HepG2 (cell line): ENCODE measurements around the gene SUPT4H1. TPM values are rescaled to one million over a fixed set of nuclear protein-coding genes. Genes with fewer than 3 reads are reported as not detected.
A peak's percentile ranks its signal among the peaks of the same experiment; 100 is the strongest.

Experiments
- ATAC-seq: fragments of 200-7000 bp; cut with Tn5 transposase; 3 replicates; pipeline ENCODE4 v1.9.1; 2020; ENCODE audit warnings: mild to moderate bottlenecking, moderate library complexity
- BruUV-seq: library from RNA; stranded (reverse); fragments of 400-500 nt; replicated peaks from 2 replicates; lab custom pipeline; 2021; lab: Mats Ljungman, UMichigan
- CTCF ChIA-PET: fragments of 300-600 bp; formaldehyde crosslinking; extraction: SDS; loops from one replicate; lab custom pipeline; 2021; ENCODE audit warnings: low total read pairs, inconsistent platforms, low intra/inter-chr PET ratio; lab: Yijun Ruan, JAX
- POLR2A ChIA-PET: fragments of 350-600 bp; sonication (Branson Sonifier 250); formaldehyde crosslinking; loops from one replicate; lab custom pipeline; 2020; ENCODE audit warnings: antibody characterized with exemption, inconsistent platforms; lab: Yijun Ruan, JAX
- DNase-seq: peaks from one replicate; pipeline ENCODE4 v3.0.0-alpha.2; 2015; ENCODE audit warnings: low spot score
- FAIRE-seq: peaks from 3 replicates; lab custom pipeline; 2011; peaks lifted over from hg19 to GRCh38; lab: Jason Lieb, UNC
- H2AFZ ChIP-seq: one replicate; pipeline ENCODE4 v1.6.1; 2011; ENCODE audit warnings: low read length, inconsistent platforms
- H3K27ac ChIP-seq: fragments of 300-600 bp; 3 replicates; pipeline ENCODE4 v1.8.0; 2011; ENCODE audit warnings: mixed run types, mild to moderate bottlenecking, mixed read lengths, low read length, inconsistent platforms; ENCODE audit not compliant: insufficient read depth; ENCODE audit errors: extremely low read length
- H3K27me3 ChIP-seq, 2 experiments: fragments of 200-600 bp in 1 of 2; 2 replicates in 1 of 2; 3 replicates in 1 of 2; pipeline versions ENCODE4 v1.6.0 to v1.8.0; 2011; ENCODE audit warnings: low read length in 2 of 2, mild to moderate bottlenecking in 2 of 2, moderate library complexity in 2 of 2, inconsistent platforms in 1 of 2; ENCODE audit not compliant: insufficient read depth in 2 of 2, control insufficient read depth in 1 of 2
- H3K36me3 ChIP-seq, 2 experiments: fragments of 200-600 bp in 1 of 2; replicated peaks in 1 of 2; 2 replicates in 1 of 2; 3 replicates in 1 of 2; pipeline versions ENCODE4 v1.5.1 to v1.8.0; 2011; ENCODE audit warnings: low read length in 2 of 2, inconsistent platforms in 1 of 2; ENCODE audit not compliant: insufficient read depth in 2 of 2, control insufficient read depth in 1 of 2
- H3K4me1 ChIP-seq: 2 replicates; pipeline ENCODE4 v1.5.1; 2012; ENCODE audit warnings: low read length, inconsistent platforms; ENCODE audit not compliant: insufficient read depth
- H3K4me2 ChIP-seq: 2 replicates; pipeline ENCODE4 v1.6.0; 2011; ENCODE audit warnings: low read depth, low read length, inconsistent platforms
- H3K4me3 ChIP-seq, 3 experiments: fragments of 200-600 bp in 1 of 3; sonication (generic), shearing (Covaris generic) in 1 of 3; replicated peaks in 1 of 3; 2 replicates each; pipeline ENCODE4 v1.5.1; 2011 to 2016; ENCODE audit warnings: low read length in 3 of 3, inconsistent platforms in 2 of 3, low read depth in 2 of 3, mild to moderate bottlenecking in 2 of 3, control low read depth in 1 of 3, mixed read lengths in 1 of 3; ENCODE audit not compliant: insufficient read depth in 1 of 3
- H3K79me2 ChIP-seq: one replicate; pipeline ENCODE4 v1.6.1; 2011; ENCODE audit warnings: low read length, inconsistent platforms; ENCODE audit not compliant: insufficient read depth
- H3K9ac ChIP-seq: 2 replicates; pipeline ENCODE4 v1.6.0; 2011; ENCODE audit warnings: mild to moderate bottlenecking, low read depth, low read length, inconsistent platforms; ENCODE audit not compliant: insufficient read depth
- H3K9me3 ChIP-seq: 2 replicates; pipeline ENCODE4 v1.5.1; 2012; ENCODE audit warnings: mild to moderate bottlenecking, low read length
- H4K20me1 ChIP-seq: 2 replicates; pipeline ENCODE4 v1.6.0; 2011; ENCODE audit warnings: inconsistent platforms, mild to moderate bottlenecking, low read length, moderate library complexity; ENCODE audit not compliant: insufficient read depth
- NR2F1 ChIP-seq, 2 experiments: fragments of 450-650 bp in 1 of 2; formaldehyde crosslinking in 1 of 2; IDR thresholded peaks; 2 replicates each; pipeline versions ENCODE4 v1.5.0 to v1.6.1; 2016 to 2020; ENCODE audit warnings: mild to moderate bottlenecking in 1 of 2, missing compliant biosample characterization in 1 of 2, missing genetic modification reagents in 1 of 2, moderate library complexity in 1 of 2
- PHF20 ChIP-seq: sonication (generic); formaldehyde crosslinking; IDR thresholded peaks from 2 replicates; pipeline ENCODE4 v1.5.0; 2020; ENCODE audit warnings: mild to moderate bottlenecking, missing genetic modification reagents
- RAD21 ChIP-seq: fragments of 450-650 bp; formaldehyde crosslinking; IDR thresholded peaks from 2 replicates; pipeline ENCODE4 v1.5.0; 2020; ENCODE audit warnings: mild to moderate bottlenecking
- RBFOX2 ChIP-seq: fragments of 200-400 bp; formaldehyde crosslinking; IDR thresholded peaks from 2 replicates; pipeline ENCODE4 v1.6.1; 2017; ENCODE audit warnings: low read depth, mild to moderate bottlenecking, low read length
- WGBS: methylation state at CpG from one replicate; pipeline ENCODE4 v1.1.6; 2017; ENCODE audit warnings: low lambda C conversion rate; 5-methylcytosine and 5-hydroxymethylcytosine counted together
- in situ Hi-C: cut with HindIII; loops from 2 replicates; pipeline ENCODE4 v1.10.0; 2017; ENCODE audit warnings: low pct_unique_long_range_greater_than_20kb; ENCODE audit not compliant: extremely low pct_ligation_motif_present
- intact Hi-C: fragments of 100-400 bp; cut with micrococcal nuclease; formaldehyde crosslinking; loops from one replicate; pipeline ENCODE4 v1.10.0; 2022; ENCODE audit not compliant: unreplicated experiment
- polyA plus RNA-seq, 8 experiments: library from polyadenylated mRNA; depleted of rRNA in 3 of 8; stranded (reverse) in 7 of 8; unstranded in 1 of 8; fragments of >200 nt; fragmentation: Illumina TruSeq in 4 of 8; extraction: Trizol in 4 of 8; gene quantifications; 2 replicates each; pipeline versions ENCODE4 v1.2.1 to v1.2.3, GENCODE V29; 2011 to 2016; ENCODE audit warnings: low read depth in 4 of 8, missing spikeins in 1 of 8, mixed read lengths in 1 of 8; ENCODE audit not compliant: insufficient read depth in 1 of 8
- total RNA-seq, 5 experiments: library from RNA; depleted of rRNA; stranded (reverse); fragments of >200 nt; fragmentation: Illumina TruSeq; extraction: Trizol; gene quantifications; 2 replicates each; pipeline ENCODE4 v1.2.3, GENCODE V29; 2016; ENCODE audit warnings: low read depth in 1 of 5
- TF ChIP-seq, protein P1 (sequence below): IDR thresholded peaks from 2 replicates; pipeline ENCODE4 v1.6.1; 2016; ENCODE audit warnings: mild to moderate bottlenecking, missing biosample characterization, missing genetic modification reagents
- TF ChIP-seq, protein P2 (sequence below): sonication (generic); formaldehyde crosslinking; IDR thresholded peaks from 2 replicates; pipeline ENCODE4 v1.4.0; 2020; ENCODE audit warnings: missing genetic modification reagents
- TF ChIP-seq, protein P3 (sequence below): sonication (generic); formaldehyde crosslinking; IDR thresholded peaks from 2 replicates; pipeline ENCODE4 v1.8.0; 2023; ENCODE audit warnings: mild to moderate bottlenecking, missing genetic modification reagents

The SUPT4H1 gene
- total and polyA plus RNA-seq, 2 of the 13 experiments (the other 11 are each of a cell fraction or from before 2014, with no cell fraction given): 155 to 244 TPM

DNA sequence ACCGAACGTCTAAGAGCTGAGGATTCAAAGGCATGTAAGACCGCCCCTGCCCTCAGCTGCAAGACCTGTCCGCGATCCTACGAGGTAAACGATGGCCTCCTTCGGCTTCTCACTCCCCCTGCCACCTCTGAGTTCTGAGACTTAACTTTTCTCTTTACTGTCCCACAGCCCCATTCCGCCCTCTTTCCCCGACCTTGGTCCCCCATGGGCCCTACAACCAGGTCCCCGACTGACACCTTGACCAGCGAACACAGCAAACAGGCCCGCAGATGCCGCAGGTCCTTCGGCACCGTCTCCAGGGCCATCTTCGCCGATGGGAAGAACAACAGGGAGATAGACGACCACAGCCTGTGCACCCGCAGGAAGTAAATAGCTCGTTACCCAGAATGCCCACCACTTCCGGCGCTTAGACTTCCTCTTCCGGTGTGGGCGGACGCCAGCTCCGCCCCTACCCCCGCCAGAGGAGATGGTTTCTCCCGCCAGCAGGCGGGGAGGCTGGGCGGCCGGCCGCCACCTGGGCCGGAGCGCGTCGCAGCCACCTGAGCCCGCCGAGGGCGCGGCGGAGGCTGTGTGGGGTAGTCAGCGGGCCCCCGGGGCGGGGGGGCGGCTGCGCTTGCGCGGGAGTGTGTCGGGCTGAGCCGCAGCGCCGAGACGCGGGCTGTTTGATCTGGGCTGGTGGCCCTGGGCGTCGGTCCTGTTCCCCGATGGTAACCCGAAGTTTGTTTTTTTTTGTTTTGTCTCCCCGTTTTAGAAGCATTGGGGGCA is at the start of gene SUPT4H1 (continued):
- TF ChIP-seq, protein P1, sequence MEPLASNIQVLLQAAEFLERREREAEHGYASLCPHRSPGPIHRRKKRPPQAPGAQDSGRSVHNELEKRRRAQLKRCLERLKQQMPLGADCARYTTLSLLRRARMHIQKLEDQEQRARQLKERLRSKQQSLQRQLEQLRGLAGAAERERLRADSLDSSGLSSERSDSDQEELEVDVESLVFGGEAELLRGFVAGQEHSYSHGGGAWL: peak; percentile 88
- TF ChIP-seq PHF20 (CRISPR knock-in tag) (peak; percentile 98), NR2F1 (CRISPR knock-in tag; IDR thresholded peaks at IDR 0.05) (no peak), RAD21 (CRISPR knock-in tag) (peak; percentile 96)
- TF ChIP-seq, protein P2, sequence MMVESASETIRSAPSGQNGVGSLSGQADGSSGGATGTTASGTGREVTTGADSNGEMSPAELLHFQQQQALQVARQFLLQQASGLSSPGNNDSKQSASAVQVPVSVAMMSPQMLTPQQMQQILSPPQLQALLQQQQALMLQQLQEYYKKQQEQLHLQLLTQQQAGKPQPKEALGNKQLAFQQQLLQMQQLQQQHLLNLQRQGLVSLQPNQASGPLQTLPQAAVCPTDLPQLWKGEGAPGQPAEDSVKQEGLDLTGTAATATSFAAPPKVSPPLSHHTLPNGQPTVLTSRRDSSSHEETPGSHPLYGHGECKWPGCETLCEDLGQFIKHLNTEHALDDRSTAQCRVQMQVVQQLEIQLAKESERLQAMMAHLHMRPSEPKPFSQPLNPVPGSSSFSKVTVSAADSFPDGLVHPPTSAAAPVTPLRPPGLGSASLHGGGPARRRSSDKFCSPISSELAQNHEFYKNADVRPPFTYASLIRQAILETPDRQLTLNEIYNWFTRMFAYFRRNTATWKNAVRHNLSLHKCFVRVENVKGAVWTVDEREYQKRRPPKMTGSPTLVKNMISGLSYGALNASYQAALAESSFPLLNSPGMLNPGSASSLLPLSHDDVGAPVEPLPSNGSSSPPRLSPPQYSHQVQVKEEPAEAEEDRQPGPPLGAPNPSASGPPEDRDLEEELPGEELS (CRISPR knock-in tag): peak; percentile 66; the same call in 1 of the 2 replicates

DNA sequence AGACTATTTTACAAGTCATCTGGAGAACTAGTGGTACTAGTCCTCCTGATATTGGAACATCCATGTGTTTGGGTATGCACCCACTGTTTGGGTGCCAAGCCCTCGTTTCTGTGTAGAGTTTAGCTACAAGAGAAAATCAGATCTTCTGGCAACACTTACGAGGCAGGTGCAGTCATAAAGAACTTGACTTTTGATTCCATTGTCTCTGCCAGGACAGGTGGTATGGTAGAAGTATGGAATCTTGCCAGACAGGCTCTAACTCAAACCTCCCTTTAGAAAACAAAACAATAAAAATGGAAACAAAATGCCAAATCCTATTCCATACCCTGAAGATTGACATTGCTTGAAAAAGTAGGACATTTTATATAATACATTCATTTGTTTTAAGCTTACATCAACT is 49.3 kb upstream of the SUPT4H1 start:
- Histone ChIP-seq H3K4me3 (no peak overlapping the region), H3K4me1 (peaks cover 100% of the 10 kb centered on the region), H3K36me3 (peaks cover 12 to 50% of the 10 kb centered on the region in 2 experiments), H4K20me1 (peaks cover 8% of the 10 kb centered on the region; the same call in 1 of the 2 replicates), H3K27me3 (no peaks in the 10 kb centered on the region), H3K9ac (no peak overlapping the region), H3K79me2 (peaks cover 98% of the 10 kb centered on the region), H3K9me3 (no peaks in the 10 kb centered on the region)
- no peak for DNase-seq
- BruUV-seq: no TSS peak
- intact Hi-C loops: no loop called here
- 81% methylated on average over 2 of the region's 2 CpGs for WGBS
- no peak for FAIRE-seq
- POLR2A ChIA-PET: interaction anchor here (1.0 kb wide), 1 partner anchor 14 kb away, joined by 4 read pairs; no protein-coding TSS in a partner anchor
- TF ChIP-seq RBFOX2: 0 out of 2 replicates have a peak, but pooled peaks have one; percentile 7
- TF ChIP-seq, protein P3, sequence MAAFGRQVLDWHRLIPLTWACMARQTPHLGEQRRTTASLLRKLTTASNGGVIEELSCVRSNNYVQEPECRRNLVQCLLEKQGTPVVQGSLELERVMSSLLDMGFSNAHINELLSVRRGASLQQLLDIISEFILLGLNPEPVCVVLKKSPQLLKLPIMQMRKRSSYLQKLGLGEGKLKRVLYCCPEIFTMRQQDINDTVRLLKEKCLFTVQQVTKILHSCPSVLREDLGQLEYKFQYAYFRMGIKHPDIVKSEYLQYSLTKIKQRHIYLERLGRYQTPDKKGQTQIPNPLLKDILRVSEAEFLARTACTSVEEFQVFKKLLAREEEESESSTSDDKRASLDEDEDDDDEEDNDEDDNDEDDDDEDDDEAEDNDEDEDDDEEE (CRISPR knock-in tag): no peak
- TF ChIP-seq, all 625 proteins: peak for 1
- CTCF ChIA-PET: no interaction called here
- ATAC-seq: no peak
- H2AFZ ChIP-seq: no peak overlapping the region
- H3K4me2 ChIP-seq: no peak overlapping the region
- in situ Hi-C loops: no loop called here
- H3K27ac ChIP-seq: no peak overlapping the region
